SK-N-SH (cell line): Measurements from ENCODE around the gene ABHD17B. TPM values are rescaled to one million over a fixed set of nuclear protein-coding genes. Genes with fewer than 3 reads are reported as not detected.

ENCODE experiments used
- CTCF ChIA-PET: fragments of 300-600, 350-600 bp; formaldehyde crosslinking; extraction: SDS; loops from one replicate; lab custom pipeline; 2021; lab: Yijun Ruan, JAX
- POLR2A ChIA-PET: fragments of 350-600 bp; sonication (Branson Sonifier 250); formaldehyde crosslinking; extraction: SDS; loops from one replicate; lab custom pipeline; 2020; ENCODE audit warnings: antibody characterized with exemption, inconsistent platforms; lab: Yijun Ruan, JAX
- DNase-seq: peaks from one replicate; pipeline ENCODE4 v3.0.0; 2012
- H2AFZ ChIP-seq: fragments of 200-600 bp; sonication (generic); 2 replicates; pipeline ENCODE4 v1.8.1; 2016; ENCODE audit warnings: antibody characterized with exemption, mild to moderate bottlenecking, low read depth
- H3F3A ChIP-seq: fragments of 200-600 bp; sonication (generic); replicated peaks from 2 replicates; pipeline ENCODE3; 2016; ENCODE audit warnings: antibody characterized with exemption, mild to moderate bottlenecking; ENCODE audit not compliant: insufficient read depth
- H3K27ac ChIP-seq, 2 experiments: fragments of 200-500 bp in 1 of 2; fragments of 200-600 bp in 1 of 2; sonication (Bioruptor generic) in 1 of 2; sonication (generic), shearing (Covaris generic) in 1 of 2; 2 replicates each; pipeline versions ENCODE4 v1.5.1 to v1.6.1; 2014 to 2016; ENCODE audit warnings: low read depth in 2 of 2, inconsistent platforms in 1 of 2, low read length in 1 of 2, mild to moderate bottlenecking in 1 of 2, mixed read lengths in 1 of 2
- H3K27me3 ChIP-seq: fragments of 200-600 bp; sonication (generic), shearing (Covaris generic); 2 replicates; pipeline ENCODE4 v1.6.1; 2016; ENCODE audit warnings: mixed run types; ENCODE audit not compliant: insufficient read depth
- H3K36me3 ChIP-seq, 2 experiments: fragments of 200-500 bp in 1 of 2; fragments of 200-600 bp in 1 of 2; sonication (Bioruptor generic) in 1 of 2; sonication (generic) in 1 of 2; replicated peaks in 1 of 2; 2 replicates each; pipeline versions ENCODE3 to v1.5.1; 2014 to 2016; ENCODE audit warnings: low read length in 1 of 2, mild to moderate bottlenecking in 1 of 2; ENCODE audit not compliant: insufficient read depth in 2 of 2, control insufficient read depth in 1 of 2
- H3K4me1 ChIP-seq, 2 experiments: fragments of 200-500 bp in 1 of 2; fragments of 200-600 bp in 1 of 2; sonication (Bioruptor generic) in 1 of 2; sonication (generic), shearing (Covaris generic) in 1 of 2; 2 replicates each; pipeline versions ENCODE4 v1.5.1 to v1.6.1; 2014 to 2016; ENCODE audit warnings: low read depth in 1 of 2, low read length in 1 of 2, mixed run types in 1 of 2; ENCODE audit not compliant: insufficient read depth in 2 of 2, control insufficient read depth in 1 of 2
- H3K4me2 ChIP-seq: fragments of 200-600 bp; sonication (generic), shearing (Covaris generic); 2 replicates; pipeline ENCODE4 v1.6.1; 2017; ENCODE audit warnings: mixed run types
- H3K4me3 ChIP-seq, 2 experiments: fragments of 200-500 bp in 1 of 2; fragments of 200-600 bp in 1 of 2; sonication (Bioruptor generic) in 1 of 2; sonication (generic), shearing (Covaris generic) in 1 of 2; 2 replicates each; pipeline versions ENCODE4 v1.5.1 to v1.8.1; 2014 to 2016; ENCODE audit warnings: low read depth in 2 of 2, inconsistent platforms in 1 of 2, low read length in 1 of 2, mild to moderate bottlenecking in 1 of 2, mixed read lengths in 1 of 2, moderate library complexity in 1 of 2
- H3K79me2 ChIP-seq: fragments of 200-600 bp; sonication (generic); 2 replicates; pipeline ENCODE4 v1.8.1; 2017; ENCODE audit warnings: mild to moderate bottlenecking; ENCODE audit not compliant: insufficient read depth
- H3K9ac ChIP-seq: fragments of 200-600 bp; sonication (generic); 2 replicates; pipeline ENCODE4 v1.6.1; 2017; ENCODE audit warnings: mixed run types
- H3K9me2 ChIP-seq: fragments of 200-600 bp; sonication (generic); 2 replicates; pipeline ENCODE4 v1.6.1; 2017; ENCODE audit warnings: mixed run types
- H3K9me3 ChIP-seq: fragments of 200-600 bp; sonication (generic); 2 replicates; pipeline ENCODE4 v1.6.1; 2017; ENCODE audit warnings: mixed run types, mild to moderate bottlenecking, moderate library complexity
- H4K20me1 ChIP-seq: fragments of 200-600 bp; sonication (generic); 2 replicates; pipeline ENCODE4 v1.6.1; 2017; ENCODE audit warnings: mild to moderate bottlenecking, mixed run types; ENCODE audit not compliant: insufficient read depth
- CHD2 ChIP-seq: fragments of 150-350 bp; IDR thresholded peaks from 2 replicates; pipeline ENCODE4 v1.6.1; 2018; ENCODE audit warnings: low read length; ENCODE audit not compliant: partially characterized antibody
- CTCF ChIP-seq: fragments of 200-600 bp; sonication (generic); IDR thresholded peaks from 2 replicates; pipeline ENCODE4 v1.6.1; 2017; ENCODE audit warnings: antibody characterized with exemption, mild to moderate bottlenecking, moderate library complexity
- ELF1 ChIP-seq: IDR thresholded peaks from 2 replicates; pipeline ENCODE4 v1.4.0; 2012
- EP300 ChIP-seq, 2 experiments: IDR thresholded peaks; 2 replicates each; pipeline versions ENCODE4 v1.4.0 to v1.6.1; 2012; ENCODE audit warnings: borderline replicate concordance in 1 of 2, low read depth in 1 of 2, low read length in 1 of 2
- FOXJ3 ChIP-seq: sonication (generic); formaldehyde crosslinking; IDR thresholded peaks from 2 replicates; pipeline ENCODE4 v1.5.1; 2020; ENCODE audit warnings: mild to moderate bottlenecking, missing genetic modification reagents
- FOXM1 ChIP-seq: IDR thresholded peaks from 2 replicates; pipeline ENCODE4 v1.4.0; 2012; ENCODE audit warnings: low read depth, mild to moderate bottlenecking
- JUND ChIP-seq: IDR thresholded peaks from 2 replicates; pipeline ENCODE4 v1.4.0; 2012
- MAX ChIP-seq: IDR thresholded peaks from 2 replicates; pipeline ENCODE4 v1.4.0; 2012; ENCODE audit warnings: low read depth
- NFIC ChIP-seq: IDR thresholded peaks from 2 replicates; pipeline ENCODE4 v1.4.0; 2012; ENCODE audit warnings: borderline replicate concordance
- NRF1 ChIP-seq: IDR thresholded peaks from 2 replicates; pipeline ENCODE4 v1.6.1; 2012; ENCODE audit warnings: low read depth, mild to moderate bottlenecking, low read length
- POLR2AphosphoS5 ChIP-seq: IDR thresholded peaks from 2 replicates; pipeline ENCODE4 v1.6.1; 2012; ENCODE audit warnings: low read depth, low read length
- RAD21 ChIP-seq: IDR thresholded peaks from 2 replicates; pipeline ENCODE4 v1.6.1; 2012; ENCODE audit warnings: mild to moderate bottlenecking, low read length
- RCOR1 ChIP-seq: fragments of 150-350 bp; IDR thresholded peaks from 2 replicates; pipeline ENCODE4 v1.6.1; 2017; ENCODE audit warnings: antibody characterized with exemption, low read length
- RFX5 ChIP-seq: IDR thresholded peaks from 2 replicates; pipeline ENCODE4 v1.6.1; 2012; ENCODE audit warnings: mild to moderate bottlenecking, improper control_type of control experiment, low read length
- SIN3A ChIP-seq: IDR thresholded peaks from 2 replicates; pipeline ENCODE4 v1.6.1; 2012; ENCODE audit warnings: low read depth, mild to moderate bottlenecking, low read length, moderate library complexity, borderline replicate concordance
- SMC3 ChIP-seq: IDR thresholded peaks from 2 replicates; pipeline ENCODE4 v1.6.1; 2012; ENCODE audit warnings: low read depth, low read length, improper control_type of control experiment
- TCF12 ChIP-seq: IDR thresholded peaks from 2 replicates; pipeline ENCODE4 v1.4.0; 2012
- TEAD4 ChIP-seq: IDR thresholded peaks from 2 replicates; pipeline ENCODE4 v1.4.0; 2012; ENCODE audit warnings: mild to moderate bottlenecking, borderline replicate concordance; ENCODE audit not compliant: insufficient read depth
- YY1 ChIP-seq: IDR thresholded peaks from 2 replicates; pipeline ENCODE4 v1.4.0; 2012; ENCODE audit warnings: low read depth, mild to moderate bottlenecking
- WGBS: methylation state at CpG from one replicate; pipeline ENCODE4 v1.1.6; 2017; ENCODE audit warnings: low lambda C conversion rate; 5-methylcytosine and 5-hydroxymethylcytosine counted together
- polyA plus RNA-seq, 3 experiments: library from polyadenylated mRNA; depleted of rRNA; stranded (reverse); fragments of >200 nt; gene quantifications; 2 replicates each; pipeline ENCODE4 v1.2.3, GENCODE V29; 2012
- TF ChIP-seq, protein P1 (sequence below): IDR thresholded peaks from 2 replicates; pipeline ENCODE4 v1.4.0; 2012; ENCODE audit warnings: low read depth, borderline replicate concordance
- TF ChIP-seq, protein P2 (sequence below): fragments of 150-350 bp; IDR thresholded peaks from 2 replicates; pipeline ENCODE4 v1.6.1; 2017; ENCODE audit warnings: antibody characterized with exemption, low read length, low read depth, borderline replicate concordance

Gene ABHD17B
- polyA plus RNA-seq, 1 of the 3 experiments (the other 2 are of a cell fraction): 7.3 TPM

DNA sequence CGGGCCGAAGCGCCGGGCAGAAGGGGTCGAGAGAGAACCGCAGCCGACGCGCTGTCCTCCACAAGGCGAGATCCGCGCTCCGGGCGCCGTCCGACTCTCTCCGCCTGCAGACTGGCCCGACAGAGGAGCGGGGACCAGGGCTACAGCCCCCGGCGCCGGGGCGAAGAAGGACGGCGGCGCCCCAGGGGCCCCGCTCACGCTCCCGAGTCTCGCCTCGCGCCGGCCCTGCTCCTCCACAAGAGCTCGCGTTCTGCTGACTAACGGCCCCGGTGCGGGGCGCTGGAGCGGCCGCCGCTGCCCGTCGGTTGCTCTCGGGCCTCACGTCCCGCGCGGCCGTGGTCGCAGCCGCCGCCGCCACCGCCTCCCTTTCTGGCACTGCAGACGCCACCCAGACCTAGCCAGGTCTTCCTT is 338 bp downstream of the ABHD17B start:
- no peaks in the 10 kb centered on the region for H3K36me3 ChIP-seq
- peaks cover 46% of the 10 kb centered on the region for H4K20me1 ChIP-seq
- H3F3A ChIP-seq: peaks cover 13% of the 10 kb centered on the region
- H3K4me2 ChIP-seq: peak overlapping the region; percentile 83
- no peaks in the 10 kb centered on the region for H3K27me3 ChIP-seq
- H3K9me2 ChIP-seq: no peaks in the 10 kb centered on the region
- POLR2A ChIA-PET: interaction anchor here (1.0 to 1.3 kb wide), 2 partner anchors 16 to 19 kb away, joined by 4 read pairs; no protein-coding TSS in a partner anchor
- H3K9me3 ChIP-seq: no peaks in the 10 kb centered on the region
- peak overlapping the region; percentile 85 to 94 for H3K27ac ChIP-seq
- H2AFZ ChIP-seq: peak overlapping the region; percentile 57; the same call in 1 of the 2 replicates
- CTCF ChIA-PET: no interaction called here
- peak overlapping the region; percentile 88 for H3K9ac ChIP-seq
- H3K4me1 ChIP-seq: peaks cover 0 to 7% of the 10 kb centered on the region in 2 experiments; a peak in 2 of 4 replicates
- H3K79me2 ChIP-seq: peaks cover 82% of the 10 kb centered on the region
- under 1% methylated on average over 18 of the region's 56 CpGs for WGBS
- TF ChIP-seq ELF1 (no peak), SIN3A (no peak), JUND (no peak)
- peak overlapping the region; percentile 73 to 91 for H3K4me3 ChIP-seq
- DNase-seq: peak; percentile 63

GRCh38 chr9:71909887-71910649 is 925 bp downstream of the ABHD17B start:
- Histone ChIP-seq H3F3A (peaks cover 13% of the 10 kb centered on the region), H4K20me1 (peaks cover 46% of the 10 kb centered on the region), H3K27ac (peak overlapping the region; percentile 85 to 94), H3K4me3 (peak overlapping the region; percentile 73 to 91), H3K4me1 (peaks cover 0 to 7% of the 10 kb centered on the region in 2 experiments; a peak in 2 of 4 replicates), H3K9me2 (no peaks in the 10 kb centered on the region), H3K36me3 (no peaks in the 10 kb centered on the region), H3K9me3 (no peaks in the 10 kb centered on the region), H2AFZ (peak overlapping the region; percentile 57), H3K9ac (peak overlapping the region; percentile 88), H3K79me2 (peaks cover 82% of the 10 kb centered on the region), H3K4me2 (peak overlapping the region; percentile 83), H3K27me3 (no peaks in the 10 kb centered on the region)
- 1% methylated on average over 22 of the region's 47 CpGs for WGBS
- DNase-seq: peak; percentile 70
- TF ChIP-seq TEAD4 (no peak), TCF12 (no peak), CHD2 (no peak), RAD21 (no peak), NFIC (no peak), EP300 (IDR thresholded peaks at IDR 0.05; ENCODE audit: borderline replicate concordance in 1 of 2, low read depth in 1 of 2, low read length in 1 of 2) (no peak), RFX5 (no peak), CTCF (no peak), YY1 (no peak), FOXJ3 (no peak), MAX (no peak), JUND (no peak), POLR2AphosphoS5 (no peak), SMC3 (no peak), RCOR1 (no peak), NRF1 (no peak), FOXM1 (no peak)
- TF ChIP-seq, protein P1, sequence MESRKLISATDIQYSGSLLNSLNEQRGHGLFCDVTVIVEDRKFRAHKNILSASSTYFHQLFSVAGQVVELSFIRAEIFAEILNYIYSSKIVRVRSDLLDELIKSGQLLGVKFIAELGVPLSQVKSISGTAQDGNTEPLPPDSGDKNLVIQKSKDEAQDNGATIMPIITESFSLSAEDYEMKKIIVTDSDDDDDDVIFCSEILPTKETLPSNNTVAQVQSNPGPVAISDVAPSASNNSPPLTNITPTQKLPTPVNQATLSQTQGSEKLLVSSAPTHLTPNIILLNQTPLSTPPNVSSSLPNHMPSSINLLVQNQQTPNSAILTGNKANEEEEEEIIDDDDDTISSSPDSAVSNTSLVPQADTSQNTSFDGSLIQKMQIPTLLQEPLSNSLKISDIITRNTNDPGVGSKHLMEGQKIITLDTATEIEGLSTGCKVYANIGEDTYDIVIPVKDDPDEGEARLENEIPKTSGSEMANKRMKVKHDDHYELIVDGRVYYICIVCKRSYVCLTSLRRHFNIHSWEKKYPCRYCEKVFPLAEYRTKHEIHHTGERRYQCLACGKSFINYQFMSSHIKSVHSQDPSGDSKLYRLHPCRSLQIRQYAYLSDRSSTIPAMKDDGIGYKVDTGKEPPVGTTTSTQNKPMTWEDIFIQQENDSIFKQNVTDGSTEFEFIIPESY: no peak
- TF ChIP-seq, protein P2, sequence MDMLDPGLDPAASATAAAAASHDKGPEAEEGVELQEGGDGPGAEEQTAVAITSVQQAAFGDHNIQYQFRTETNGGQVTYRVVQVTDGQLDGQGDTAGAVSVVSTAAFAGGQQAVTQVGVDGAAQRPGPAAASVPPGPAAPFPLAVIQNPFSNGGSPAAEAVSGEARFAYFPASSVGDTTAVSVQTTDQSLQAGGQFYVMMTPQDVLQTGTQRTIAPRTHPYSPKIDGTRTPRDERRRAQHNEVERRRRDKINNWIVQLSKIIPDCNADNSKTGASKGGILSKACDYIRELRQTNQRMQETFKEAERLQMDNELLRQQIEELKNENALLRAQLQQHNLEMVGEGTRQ: no peak
- CTCF ChIA-PET: no interaction called here
- POLR2A ChIA-PET: interaction anchor here (1.3 kb wide), 1 partner anchor 15 kb away, joined by 4 read pairs; no protein-coding TSS in a partner anchor
